NCI-H748 treated with DMSO at 0.1 percent for 48 hours (cell line): ENCODE results near the gene CTCFL.

ENCODE experiments used
- DNase-seq: peaks from one replicate; lab custom pipeline; 2025; lab: John Stamatoyannopoulos, UW

Gene CTCFL, protein sequence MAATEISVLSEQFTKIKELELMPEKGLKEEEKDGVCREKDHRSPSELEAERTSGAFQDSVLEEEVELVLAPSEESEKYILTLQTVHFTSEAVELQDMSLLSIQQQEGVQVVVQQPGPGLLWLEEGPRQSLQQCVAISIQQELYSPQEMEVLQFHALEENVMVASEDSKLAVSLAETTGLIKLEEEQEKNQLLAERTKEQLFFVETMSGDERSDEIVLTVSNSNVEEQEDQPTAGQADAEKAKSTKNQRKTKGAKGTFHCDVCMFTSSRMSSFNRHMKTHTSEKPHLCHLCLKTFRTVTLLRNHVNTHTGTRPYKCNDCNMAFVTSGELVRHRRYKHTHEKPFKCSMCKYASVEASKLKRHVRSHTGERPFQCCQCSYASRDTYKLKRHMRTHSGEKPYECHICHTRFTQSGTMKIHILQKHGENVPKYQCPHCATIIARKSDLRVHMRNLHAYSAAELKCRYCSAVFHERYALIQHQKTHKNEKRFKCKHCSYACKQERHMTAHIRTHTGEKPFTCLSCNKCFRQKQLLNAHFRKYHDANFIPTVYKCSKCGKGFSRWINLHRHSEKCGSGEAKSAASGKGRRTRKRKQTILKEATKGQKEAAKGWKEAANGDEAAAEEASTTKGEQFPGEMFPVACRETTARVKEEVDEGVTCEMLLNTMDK

DNA sequence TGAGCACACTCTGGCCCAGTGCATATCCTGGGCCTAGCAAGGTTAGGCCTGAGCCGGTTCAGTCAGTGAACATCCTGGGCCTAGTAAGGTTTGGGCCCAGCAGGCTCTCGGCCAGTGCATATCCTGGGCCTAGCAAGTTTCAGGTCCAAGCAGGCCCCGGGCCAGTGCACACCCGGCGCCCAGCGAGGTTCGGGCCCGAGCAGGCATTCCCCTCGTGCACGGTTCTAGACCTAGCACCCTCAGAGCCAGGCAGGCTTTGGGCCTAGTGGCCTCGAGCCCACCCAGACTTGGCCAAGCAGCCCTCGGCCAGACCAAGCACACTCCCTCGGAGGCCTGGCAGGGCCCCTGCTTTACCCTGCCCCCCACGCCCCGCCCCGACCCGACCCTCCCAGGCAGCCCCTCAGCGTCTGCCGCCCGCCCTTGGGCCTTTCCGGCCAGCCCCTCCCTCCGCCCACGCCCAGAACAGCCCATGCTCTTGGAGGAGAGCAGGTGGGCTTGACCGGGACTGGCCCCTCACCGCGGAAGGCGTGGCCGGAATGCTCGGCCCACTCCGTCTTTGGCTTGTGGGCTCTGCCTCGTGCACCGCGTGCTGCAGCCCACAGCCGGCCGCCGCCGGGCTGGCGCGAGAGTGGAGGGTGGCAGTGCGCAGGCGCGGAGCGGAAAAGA, at the start of gene CTCFL:
CTCFL (minus strand) TSS at position 630 of the 666 bp plus-strand sequence. CDS start 935 bp downstream, outside the sequence.
- no peak for DNase-seq

DNA sequence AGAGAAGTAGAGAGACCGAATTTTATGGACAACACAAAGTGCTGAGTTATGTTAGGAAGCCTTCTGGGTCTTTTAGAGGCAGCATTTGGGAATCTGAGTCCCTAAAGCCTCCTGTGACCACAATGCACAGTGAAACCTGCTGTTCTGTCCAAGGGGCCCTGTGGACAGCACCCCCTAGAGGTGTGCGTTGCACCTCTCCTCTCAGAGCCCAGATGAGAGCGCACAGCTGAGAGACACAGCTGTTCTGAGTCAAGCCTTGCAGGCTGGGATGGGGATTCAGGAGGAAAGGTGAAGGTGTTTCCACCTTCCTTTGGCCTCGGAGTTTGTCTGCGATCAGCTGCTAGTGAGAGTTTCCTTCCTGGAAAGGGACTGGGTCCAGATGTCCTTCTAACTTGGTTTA, 49.0 kb upstream of the CTCFL start:
- DNase-seq, result no peak

DNA sequence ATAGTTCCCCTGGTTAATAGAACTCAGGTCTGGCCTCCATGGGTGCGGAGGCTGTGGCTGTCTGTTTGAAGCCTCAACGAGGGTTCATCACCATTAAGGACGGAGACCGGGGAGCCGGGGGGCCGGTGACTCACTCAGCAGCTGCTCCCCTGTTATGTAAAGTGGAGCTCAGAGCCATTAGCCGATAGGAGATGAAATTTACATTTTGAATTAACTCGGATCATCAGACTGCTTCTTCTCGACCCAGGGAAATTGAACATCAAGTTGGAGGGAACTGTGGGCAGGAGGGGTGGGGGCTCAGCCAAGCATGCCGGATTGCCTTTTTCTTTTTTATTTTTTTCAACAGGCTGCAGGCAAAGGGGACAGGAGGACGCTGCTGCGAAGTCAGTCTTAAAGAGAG, 48.3 kb upstream of the CTCFL start:
- DNase-seq, result no peak

DNA sequence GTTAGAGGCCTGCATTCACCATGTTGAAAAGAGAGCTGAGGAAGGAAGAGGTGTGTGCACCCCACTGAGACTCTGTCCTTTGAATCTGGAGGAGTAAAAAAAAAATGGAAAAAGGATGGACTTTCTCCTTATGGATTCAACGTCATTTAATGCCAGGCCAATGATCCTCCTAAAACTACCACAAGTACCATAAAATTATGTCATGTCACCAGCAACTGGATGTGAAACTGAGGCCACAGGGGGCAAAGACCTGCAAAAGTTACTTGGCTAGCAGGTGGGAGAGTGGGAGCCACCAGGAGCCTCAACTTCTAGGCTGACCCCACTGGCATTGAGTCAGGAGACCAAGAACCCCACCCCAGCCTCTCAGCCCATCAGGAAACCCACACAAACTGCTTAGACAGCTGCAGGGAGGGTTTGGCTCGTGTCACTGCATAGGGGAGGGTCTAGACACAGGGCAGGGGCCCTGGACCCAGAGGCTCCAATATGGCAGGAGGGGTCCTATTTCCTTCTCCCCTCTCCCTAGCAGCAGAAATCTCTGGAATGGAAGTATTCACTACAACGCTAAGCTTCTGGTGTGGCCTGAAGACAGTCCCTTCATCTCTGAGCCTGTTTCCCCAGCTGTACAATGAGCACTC, 47.0 kb upstream of the CTCFL start:
- DNase-seq, result no peak

DNA sequence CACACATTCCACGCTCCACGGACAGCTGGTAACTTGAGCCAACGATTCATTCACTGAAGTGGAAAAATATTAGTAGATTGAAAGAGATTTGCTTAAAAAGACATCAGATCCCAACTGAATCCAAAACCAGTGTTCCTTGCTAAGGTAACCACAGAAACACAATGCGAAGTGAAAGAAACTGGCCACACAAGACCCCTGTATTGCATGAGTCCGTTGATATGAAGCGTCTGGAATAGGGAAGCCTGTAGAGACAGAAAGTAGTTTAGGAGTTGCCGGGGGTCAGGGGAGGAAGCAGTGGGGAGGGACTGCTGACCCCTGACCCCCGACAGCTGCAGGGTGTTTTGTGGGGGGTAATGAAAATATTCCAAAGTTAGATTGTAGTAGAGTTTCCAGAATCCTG, 46.0 kb upstream of the CTCFL start:
- no peak for DNase-seq

DNA sequence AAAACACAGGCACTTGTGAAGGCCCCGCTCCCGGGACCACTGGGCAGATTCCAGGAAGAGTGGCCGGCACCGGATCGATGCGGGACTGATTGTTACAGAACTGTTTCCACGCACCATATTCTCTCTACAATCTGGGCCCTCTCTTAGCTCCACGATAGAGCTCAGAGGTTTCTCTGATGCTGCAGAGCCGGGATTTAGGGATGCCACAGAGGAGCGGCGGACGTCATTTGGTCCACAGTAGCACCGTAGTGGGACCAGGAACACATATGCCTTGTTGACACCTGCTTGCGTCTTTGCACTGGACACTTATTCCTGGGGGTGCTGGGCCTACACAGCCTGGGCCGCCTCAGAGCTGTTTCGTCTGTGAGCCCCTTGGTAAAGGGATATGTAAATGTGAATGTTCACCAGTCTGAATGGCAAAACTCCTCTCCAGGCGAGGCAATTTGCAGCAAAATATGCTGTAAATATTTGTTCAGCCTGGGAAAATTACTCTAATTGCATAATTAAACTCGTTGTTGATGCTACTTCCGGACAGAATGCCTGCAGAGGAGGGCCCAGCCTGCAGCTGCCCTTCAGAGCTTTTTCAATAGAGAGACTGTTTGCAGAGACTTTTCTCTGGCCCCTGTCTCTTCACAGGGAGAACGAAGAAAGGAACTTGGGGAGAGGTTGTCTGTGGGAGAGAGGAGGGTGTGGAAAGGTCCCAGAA, 45.4 kb upstream of the CTCFL start:
- peak; percentile 85 for DNase-seq

DNA sequence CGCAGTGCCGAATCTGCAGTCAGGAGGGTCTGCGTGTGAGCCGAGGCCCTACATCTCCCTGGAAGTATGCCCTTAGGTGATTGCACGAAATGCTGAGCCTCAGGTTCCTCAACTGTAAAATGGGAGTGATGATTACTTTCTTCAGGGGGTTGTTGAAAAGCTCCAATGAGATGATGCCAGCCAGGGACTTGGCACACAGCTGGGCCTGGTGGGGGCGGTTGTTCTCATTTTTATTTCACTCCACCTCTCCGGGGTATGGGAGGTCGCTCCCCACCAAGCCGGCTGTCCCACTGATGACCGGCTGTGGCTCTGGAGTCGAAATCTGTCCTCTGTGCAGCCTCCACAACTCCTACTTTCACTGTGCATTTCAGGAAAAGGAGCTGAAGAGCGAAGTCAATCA, 44.0 kb upstream of the CTCFL start:
- DNase-seq, result no peak

DNA sequence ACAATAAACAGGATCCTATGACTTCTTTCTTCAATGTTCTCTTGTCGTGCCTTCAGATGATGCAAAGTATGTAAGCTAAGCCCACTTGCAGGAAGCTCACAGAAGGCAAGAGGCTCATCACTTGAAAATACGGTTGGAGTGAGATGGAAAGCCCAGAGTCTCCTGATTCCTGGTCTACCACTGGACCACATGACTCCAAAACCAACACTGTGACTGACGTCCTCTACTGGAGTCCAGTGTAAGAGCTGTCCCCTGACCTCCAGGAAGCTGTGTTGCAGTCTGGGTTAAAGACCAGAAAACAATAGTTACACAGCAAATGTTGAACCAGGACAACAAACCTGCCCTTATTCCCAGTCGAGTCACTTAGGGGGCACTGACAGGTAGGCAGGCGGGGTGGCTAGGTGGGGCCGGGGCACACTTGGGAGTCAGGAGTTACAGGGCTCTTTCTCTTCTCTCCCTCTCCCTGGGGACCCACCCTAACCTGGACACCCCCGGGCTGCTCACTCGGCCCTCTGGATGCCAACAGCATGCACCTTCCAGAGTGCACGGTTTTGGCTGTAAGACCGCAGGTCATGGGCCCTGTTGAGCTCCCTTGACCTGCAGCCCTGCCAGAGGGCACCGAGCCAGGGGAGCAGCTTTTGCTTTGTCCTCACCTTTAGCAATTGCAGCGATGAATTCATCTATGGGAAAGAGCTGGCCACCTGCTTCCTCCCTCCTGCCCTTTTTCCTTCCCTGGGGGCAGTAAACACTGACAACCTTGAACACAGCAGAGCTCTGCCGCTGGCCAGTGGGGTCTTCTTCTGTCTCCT, 43.4 kb upstream of the CTCFL start:
- no peak for DNase-seq

DNA sequence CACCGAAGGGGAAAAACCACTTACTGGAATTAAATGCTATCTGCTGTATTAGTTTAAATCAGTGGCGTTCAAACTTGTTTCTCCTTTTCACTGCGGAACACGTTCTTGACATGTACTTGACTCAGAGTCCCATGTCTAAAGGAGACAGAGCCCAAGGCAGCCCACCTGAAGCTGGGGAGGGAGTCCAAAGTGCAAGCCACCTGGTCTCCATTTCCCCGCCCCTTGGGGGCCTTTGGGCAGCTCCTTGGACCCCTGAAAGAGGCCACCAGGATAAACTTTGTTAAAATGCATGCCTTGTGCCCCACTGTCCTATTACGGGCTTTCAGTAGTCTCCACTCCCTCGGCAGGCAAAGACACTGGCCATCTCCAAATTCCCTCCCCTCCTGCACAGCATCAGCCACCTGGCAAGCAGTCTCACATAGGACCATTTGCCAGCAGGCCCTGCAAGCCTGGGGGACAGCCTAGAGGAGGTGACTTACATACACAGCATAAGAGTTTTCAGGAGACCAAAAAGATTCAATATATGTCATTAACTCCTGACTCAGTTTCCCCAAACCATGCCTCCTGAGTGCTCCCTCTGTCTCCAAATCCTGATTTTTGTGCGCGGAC, 42.6 kb upstream of the CTCFL start:
- DNase-seq, result no peak

DNA sequence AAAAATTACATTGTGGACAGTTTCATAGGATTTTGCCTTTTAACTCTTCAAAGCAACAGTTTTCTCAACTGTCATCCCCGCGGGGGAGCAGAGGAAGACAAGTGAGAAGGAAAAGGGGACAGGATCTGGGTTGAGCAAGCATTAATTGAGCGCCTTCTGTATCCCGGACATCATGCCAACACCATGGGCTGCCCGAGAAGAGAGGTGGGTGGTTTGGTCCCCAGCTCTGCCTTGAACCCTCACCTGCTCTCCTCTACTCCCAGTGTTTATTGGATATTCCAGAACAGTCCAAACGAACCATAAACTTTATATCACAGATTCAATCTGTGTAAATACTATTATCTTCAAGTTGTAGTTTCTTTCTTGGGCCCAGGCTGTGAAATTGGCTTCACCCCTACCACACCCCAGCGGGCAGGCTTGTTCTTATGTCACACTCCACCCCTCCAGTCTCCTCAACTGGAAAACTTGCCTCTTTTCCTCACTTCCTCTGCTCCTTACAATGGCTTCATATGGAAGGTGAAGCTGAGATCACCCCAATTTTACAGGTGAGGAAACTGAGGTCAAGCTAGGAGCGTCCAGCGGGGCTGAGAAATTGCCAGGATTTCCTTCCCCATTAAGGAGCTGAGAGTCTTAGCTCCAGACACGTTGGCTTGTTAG, 42.0 kb upstream of the CTCFL start:
- no peak for DNase-seq

DNA sequence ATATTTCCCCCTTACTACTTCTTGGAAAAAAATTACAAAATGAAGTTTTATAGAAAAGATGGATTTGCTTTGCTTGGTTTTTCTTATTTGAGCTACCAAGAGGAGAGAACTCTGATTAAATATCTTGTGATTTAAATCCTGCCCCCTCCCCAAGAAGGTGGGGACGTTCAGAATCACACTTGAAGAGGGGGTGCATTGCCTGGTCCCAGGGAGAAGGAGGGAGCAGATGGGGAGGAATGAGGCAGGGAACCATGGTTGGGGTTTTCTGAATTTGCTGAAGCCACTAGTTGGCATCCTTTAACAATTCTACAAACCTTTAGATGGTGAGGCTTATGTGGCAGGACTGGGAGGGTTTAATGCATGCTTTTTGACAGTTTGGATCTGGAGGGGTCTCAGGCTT, 41.5 kb upstream of the CTCFL start:
- no peak for DNase-seq

DNA sequence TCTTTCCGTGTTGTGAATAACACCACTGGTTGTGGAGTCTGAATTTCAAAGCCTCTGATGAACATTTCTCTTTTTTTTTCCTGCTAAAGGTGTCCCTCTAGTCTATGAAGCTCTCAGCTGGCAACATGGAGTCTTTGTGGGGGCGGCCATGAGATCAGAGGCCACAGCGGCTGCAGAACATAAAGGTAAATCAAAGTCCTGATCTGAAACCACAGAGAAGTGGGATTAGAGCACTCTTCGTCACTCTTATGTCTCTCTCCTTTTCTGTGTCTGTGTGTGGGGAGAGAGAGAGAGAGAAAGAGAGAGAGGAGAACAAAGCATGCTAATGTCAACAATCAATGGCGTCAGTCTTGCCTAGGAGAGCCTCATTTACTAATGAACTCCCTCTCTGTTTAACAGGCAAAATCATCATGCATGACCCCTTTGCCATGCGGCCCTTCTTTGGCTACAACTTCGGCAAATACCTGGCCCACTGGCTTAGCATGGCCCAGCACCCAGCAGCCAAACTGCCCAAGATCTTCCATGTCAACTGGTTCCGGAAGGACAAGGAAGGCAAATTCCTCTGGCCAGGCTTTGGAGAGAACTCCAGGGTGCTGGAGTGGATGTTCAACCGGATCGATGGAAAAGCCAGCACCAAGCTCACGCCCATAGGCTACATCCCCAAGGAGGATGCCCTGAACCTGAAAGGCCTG, 40.2 kb upstream of the CTCFL start:
- DNase-seq, result no peak

DNA sequence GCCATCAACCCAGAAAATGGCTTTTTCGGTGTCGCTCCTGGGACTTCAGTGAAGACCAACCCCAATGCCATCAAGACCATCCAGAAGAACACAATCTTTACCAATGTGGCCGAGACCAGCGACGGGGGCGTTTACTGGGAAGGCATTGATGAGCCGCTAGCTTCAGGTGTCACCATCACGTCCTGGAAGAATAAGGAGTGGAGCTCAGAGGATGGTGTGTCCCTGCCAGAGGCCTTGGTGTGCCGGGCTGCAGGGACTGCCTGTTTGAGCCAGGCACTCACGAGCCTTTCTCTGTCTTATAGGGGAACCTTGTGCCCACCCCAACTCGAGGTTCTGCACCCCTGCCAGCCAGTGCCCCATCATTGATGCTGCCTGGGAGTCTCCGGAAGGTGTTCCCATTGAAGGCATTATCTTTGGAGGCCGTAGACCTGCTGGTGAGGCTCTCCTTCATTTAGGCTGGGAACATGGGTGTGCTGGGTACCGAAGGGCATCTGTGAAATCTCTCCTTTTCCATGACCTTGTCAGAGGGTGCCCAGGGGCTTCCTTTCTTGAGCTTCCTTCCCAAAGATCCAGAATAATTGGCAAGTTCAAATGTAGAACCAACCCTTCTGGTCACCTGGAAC, 39.4 kb upstream of the CTCFL start:
- DNase-seq, result no peak

DNA sequence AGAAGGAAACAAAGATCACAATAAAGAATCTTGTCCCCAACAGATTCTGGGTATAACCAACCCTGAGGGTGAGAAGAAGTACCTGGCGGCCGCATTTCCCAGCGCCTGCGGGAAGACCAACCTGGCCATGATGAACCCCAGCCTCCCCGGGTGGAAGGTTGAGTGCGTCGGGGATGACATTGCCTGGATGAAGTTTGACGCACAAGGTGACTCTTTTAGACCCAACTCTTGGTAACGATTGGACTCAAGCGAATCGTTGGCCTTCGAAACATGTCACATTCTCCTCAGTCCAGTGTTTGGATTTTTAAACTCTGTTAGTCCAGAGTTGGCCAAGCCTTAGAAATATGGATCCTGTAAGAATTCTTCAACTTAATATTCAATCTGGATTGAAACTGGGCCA, 38.6 kb upstream of the CTCFL start:
- DNase-seq, result no peak

DNA sequence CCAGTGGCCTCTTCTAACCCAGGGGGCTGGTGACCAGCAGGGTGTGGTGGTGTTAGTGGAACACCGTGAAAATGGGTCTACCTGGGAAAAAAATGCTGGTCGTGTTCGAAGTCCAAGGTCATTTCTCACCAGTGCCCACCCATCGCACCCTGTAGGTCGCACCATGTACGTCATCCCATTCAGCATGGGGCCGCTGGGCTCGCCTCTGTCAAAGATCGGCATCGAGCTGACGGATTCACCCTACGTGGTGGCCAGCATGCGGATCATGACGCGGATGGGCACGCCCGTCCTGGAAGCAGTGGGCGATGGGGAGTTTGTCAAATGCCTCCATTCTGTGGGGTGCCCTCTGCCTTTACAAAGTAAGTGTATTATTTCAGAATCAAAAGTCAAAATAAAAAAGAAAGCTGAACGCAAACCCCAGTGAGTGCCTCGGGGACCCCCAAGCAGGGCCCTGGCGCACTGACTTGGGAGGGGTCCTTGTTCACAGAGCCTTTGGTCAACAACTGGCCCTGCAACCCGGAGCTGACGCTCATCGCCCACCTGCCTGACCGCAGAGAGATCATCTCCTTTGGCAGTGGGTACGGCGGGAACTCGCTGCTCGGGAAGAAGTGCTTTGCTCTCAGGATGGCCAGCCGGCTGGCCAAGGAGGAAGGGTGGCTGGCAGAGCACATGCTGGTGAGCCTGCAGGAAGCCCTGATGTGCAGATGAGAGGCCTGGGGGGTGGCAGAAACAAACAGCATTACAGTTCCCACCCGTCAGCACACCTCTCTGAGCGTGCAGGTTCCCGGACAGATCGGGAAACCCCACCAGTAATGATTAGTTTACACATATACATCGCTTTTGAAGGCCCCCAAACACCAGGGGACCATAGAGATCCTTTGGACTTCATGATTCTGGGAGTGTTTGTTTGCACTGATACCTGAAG, 37.9 kb upstream of the CTCFL start:
- no peak for DNase-seq

DNA sequence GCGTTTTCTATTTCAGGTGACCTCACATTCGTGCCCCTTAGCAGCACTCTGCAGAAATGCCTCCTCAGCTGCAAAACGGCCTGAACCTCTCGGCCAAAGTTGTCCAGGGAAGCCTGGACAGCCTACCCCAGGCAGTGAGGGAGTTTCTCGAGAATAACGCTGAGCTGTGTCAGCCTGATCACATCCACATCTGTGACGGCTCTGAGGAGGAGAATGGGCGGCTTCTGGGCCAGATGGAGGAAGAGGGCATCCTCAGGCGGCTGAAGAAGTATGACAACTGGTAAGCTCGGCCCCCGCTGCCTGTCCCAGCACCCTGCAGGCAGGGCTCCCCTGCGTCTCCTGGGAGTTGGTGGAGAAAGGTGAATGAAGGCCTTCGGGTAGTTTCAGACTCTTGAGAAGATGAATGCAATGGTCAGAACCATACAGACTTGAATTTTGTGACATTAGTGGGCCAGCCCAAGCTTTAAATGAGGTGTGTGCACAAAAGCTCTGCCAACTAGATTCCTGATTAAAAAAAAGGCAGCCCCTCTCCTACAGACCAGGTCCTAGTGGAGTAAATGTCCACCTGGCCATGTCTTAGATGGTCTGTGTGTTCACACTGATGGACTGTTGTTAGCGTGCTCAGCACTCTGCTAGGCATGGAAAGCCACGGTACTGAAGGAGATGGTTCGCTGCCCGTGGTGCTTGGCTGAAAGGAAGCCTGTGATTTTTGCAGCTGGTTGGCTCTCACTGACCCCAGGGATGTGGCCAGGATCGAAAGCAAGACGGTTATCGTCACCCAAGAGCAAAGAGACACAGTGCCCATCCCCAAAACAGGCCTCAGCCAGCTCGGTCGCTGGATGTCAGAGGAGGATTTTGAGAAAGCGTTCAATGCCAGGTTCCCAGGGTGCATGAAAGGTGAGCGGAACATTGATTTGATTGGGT, 36.7 kb upstream of the CTCFL start:
- DNase-seq, result no peak
